Ectodermal cell (in vitro differentiated cells): ENCODE measurements around the gene DAW1.
"Not testable (repeated sequence)": the region's sequence is repeated elsewhere in the genome, so short reads cannot be mapped to it uniquely, and the experiment has no call there.

Experiments used
- H3K27ac ChIP-seq: 2 replicates; pipeline ENCODE4 v1.7.0; 2013; ENCODE audit warnings: mild to moderate bottlenecking, low read depth, low read length; ENCODE audit not compliant: insufficient read depth, poor library complexity, severe bottlenecking
- H3K27me3 ChIP-seq: 2 replicates; pipeline ENCODE4 v1.7.0; 2013; ENCODE audit warnings: mild to moderate bottlenecking, low read length; ENCODE audit not compliant: insufficient read depth, control insufficient read depth, poor library complexity, severe bottlenecking
- H3K36me3 ChIP-seq: one replicate; pipeline ENCODE4 v1.7.0; 2013; ENCODE audit warnings: low read length; ENCODE audit not compliant: control insufficient read depth, insufficient read depth
- H3K4me1 ChIP-seq: one replicate; pipeline ENCODE4 v1.7.0; 2013; ENCODE audit warnings: low read length; ENCODE audit not compliant: control insufficient read depth, insufficient read depth
- H3K4me3 ChIP-seq: 2 replicates; pipeline ENCODE4 v1.7.0; 2013; ENCODE audit warnings: low read depth, low read length, control low read depth; ENCODE audit not compliant: insufficient read depth
- H3K9me3 ChIP-seq: 2 replicates; pipeline ENCODE4 v1.7.0; 2013; ENCODE audit warnings: mild to moderate bottlenecking, low read length, moderate library complexity; ENCODE audit not compliant: control insufficient read depth
- WGBS, 2 experiments: methylation state at CpG; one replicate each; pipeline ENCODE4 v1.1.7; 2013; ENCODE audit warnings: missing lambda C conversion rate in 2 of 2; 5-methylcytosine and 5-hydroxymethylcytosine counted together

Gene DAW1

GRCh38 chr2:227906991-227907390 lies 35.6 kb downstream of the DAW1 start:
- Histone ChIP-seq H3K36me3 (no peaks in the 10 kb centered on the region), H3K4me3 (no peak overlapping the region), H3K27ac (no peak overlapping the region), H3K4me1 (no peaks in the 10 kb centered on the region), H3K27me3 (no peaks in the 10 kb centered on the region), H3K9me3 (no peaks in the 10 kb centered on the region)
- WGBS, 2 experiments = 100% methylated on average over 1 of the region's 1 CpG

GRCh38 chr2:227908266-227909054 lies 37.0 kb downstream of the DAW1 start:
- no peaks in the 10 kb centered on the region for H3K36me3 ChIP-seq
- H3K4me3 ChIP-seq = no peak overlapping the region
- H3K9me3 ChIP-seq = no peaks in the 10 kb centered on the region
- no peaks in the 10 kb centered on the region for H3K27me3 ChIP-seq
- 87 to 89% methylated on average over 6 to 7 of the region's 7 CpGs for WGBS, 2 experiments
- H3K27ac ChIP-seq = no peak overlapping the region
- no peaks in the 10 kb centered on the region for H3K4me1 ChIP-seq

- no peak overlapping the region for H3K4me3 ChIP-seq
- no peaks in the 10 kb centered on the region for H3K4me1 ChIP-seq
- H3K27me3 ChIP-seq = no peaks in the 10 kb centered on the region
- no peaks in the 10 kb centered on the region for H3K36me3 ChIP-seq
- 66 to 73% methylated on average over 2 of the region's 2 CpGs for WGBS, 2 experiments
- no peak overlapping the region for H3K27ac ChIP-seq
- no peaks in the 10 kb centered on the region for H3K9me3 ChIP-seq
Measured at GRCh38 chr2:227914362-227914761, 42.9 kb downstream of the DAW1 start.

GRCh38 chr2:227921648-227922047 lies 50.2 kb downstream of the DAW1 start:
- Histone ChIP-seq H3K4me1 (no peaks in the 10 kb centered on the region), H3K9me3 (no peaks in the 10 kb centered on the region), H3K27ac (no peak overlapping the region), H3K4me3 (no peak overlapping the region), H3K27me3 (no peaks in the 10 kb centered on the region), H3K36me3 (no peaks in the 10 kb centered on the region)
- 94% methylated on average over 4 of the region's 4 CpGs for WGBS, 2 experiments

GRCh38 chr2:227932001-227932400 lies 60.6 kb downstream of the DAW1 start:
- Histone ChIP-seq H3K27ac (no peak overlapping the region), H3K4me1 (no peaks in the 10 kb centered on the region), H3K27me3 (no peaks in the 10 kb centered on the region), H3K9me3 (no peaks in the 10 kb centered on the region), H3K4me3 (no peak overlapping the region), H3K36me3 (no peaks in the 10 kb centered on the region)
- WGBS, 2 experiments = 93 to 96% methylated on average over 5 to 6 of the region's 6 CpGs

GRCh38 chr2:227932403-227932802 lies 61.0 kb downstream of the DAW1 start:
- Histone ChIP-seq H3K9me3 (no peaks in the 10 kb centered on the region), H3K36me3 (no peaks in the 10 kb centered on the region), H3K4me1 (no peaks in the 10 kb centered on the region), H3K27ac (no peak overlapping the region), H3K4me3 (no peak overlapping the region), H3K27me3 (no peaks in the 10 kb centered on the region)
- 88 to 91% methylated on average over 1 to 2 of the region's 2 CpGs for WGBS, 2 experiments

- Histone ChIP-seq H3K27me3 (no peaks in the 10 kb centered on the region), H3K36me3 (no peaks in the 10 kb centered on the region), H3K9me3 (no peaks in the 10 kb centered on the region), H3K4me1 (no peaks in the 10 kb centered on the region), H3K4me3 (no peak overlapping the region), H3K27ac (no peak overlapping the region)
- WGBS, 2 experiments = no CpG with 5 or more reads among the region's 1 CpG
Measured at GRCh38 chr2:227933884-227934283, 62.5 kb downstream of the DAW1 start.

- H3K9me3 ChIP-seq, H3K27me3 ChIP-seq, H3K36me3 ChIP-seq, H3K27ac ChIP-seq, H3K4me3 ChIP-seq, H3K4me1 ChIP-seq: not testable (repeated sequence)
- 90 to 95% methylated on average over 7 of the region's 7 CpGs for WGBS, 2 experiments
Measured at GRCh38 chr2:227936249-227936648, 64.8 kb downstream of the DAW1 start.

- Histone ChIP-seq H3K36me3 (no peaks in the 10 kb centered on the region), H3K27me3 (no peaks in the 10 kb centered on the region), H3K9me3 (no peaks in the 10 kb centered on the region), H3K4me1 (no peaks in the 10 kb centered on the region), H3K27ac (no peak overlapping the region), H3K4me3 (no peak overlapping the region)
- 64 to 65% methylated on average over 9 of the region's 11 CpGs for WGBS, 2 experiments
Measured at GRCh38 chr2:227939271-227940027, 68.0 kb downstream of the DAW1 start.

GRCh38 chr2:227942021-227942420 lies 70.6 kb downstream of the DAW1 start:
- Histone ChIP-seq H3K9me3 (no peaks in the 10 kb centered on the region), H3K27ac (no peak overlapping the region), H3K4me3 (no peak overlapping the region), H3K36me3 (no peaks in the 10 kb centered on the region), H3K27me3 (no peaks in the 10 kb centered on the region), H3K4me1 (no peaks in the 10 kb centered on the region)
- WGBS, 2 experiments = 95 to 96% methylated on average over 2 of the region's 2 CpGs
